Gastroesophageal sphincter (tissue), 4 donors: ENCODE results near the gene UGT3A2. TPM values are rescaled to one million over a fixed set of nuclear protein-coding genes. Genes with fewer than 3 reads are reported as not detected.

Source experiments
- ATAC-seq: fragments of 150-250 bp; one replicate; pipeline ENCODE4 v1.9.1; 2016; ENCODE audit warnings: mild to moderate bottlenecking, moderate library complexity
- H3K27ac ChIP-seq, 4 donors: fragments of 200-600 bp; sonication (generic) in 3 of 4; 1 replicate in 3 of 4; 2 replicates in 1 of 4; pipeline ENCODE4 v1.5.1; 2016 to 2019
- H3K27me3 ChIP-seq: fragments of 200-600 bp; sonication (generic); one replicate; pipeline ENCODE4 v1.5.1; 2019
- H3K36me3 ChIP-seq, 2 donors: fragments of 200-600 bp; sonication (generic); one replicate each; pipeline ENCODE4 v1.5.1; 2019; ENCODE audit warnings: control low read depth in 1 of 2
- H3K4me1 ChIP-seq, 3 donors: fragments of 200-600 bp; sonication (generic); 1 replicate in 2 of 3; 2 replicates in 1 of 3; pipeline ENCODE4 v1.5.1; 2016 to 2019; ENCODE audit warnings: control low read depth in 2 of 3
- H3K4me3 ChIP-seq, 2 donors: fragments of 200-600 bp; sonication (generic); one replicate each; pipeline ENCODE4 v1.5.1; 2019; ENCODE audit warnings: mild to moderate bottlenecking in 1 of 2, moderate library complexity in 1 of 2
- H3K9me3 ChIP-seq, 3 donors: fragments of 200-600 bp; sonication (generic); one replicate each; pipeline ENCODE4 v1.5.1; 2017 to 2019; ENCODE audit warnings: control low read depth in 2 of 3
- EP300 ChIP-seq: sonication (generic); formaldehyde crosslinking; IDR thresholded peaks from one replicate; pipeline ENCODE4 v1.6.1; 2017; ENCODE audit warnings: antibody characterized with exemption, mild to moderate bottlenecking
- POLR2A ChIP-seq, 2 donors: fragments of 450-650 bp; IDR thresholded peaks; one replicate each; pipeline ENCODE4 v1.6.1; 2017; ENCODE audit warnings: antibody characterized with exemption in 2 of 2, mild to moderate bottlenecking in 2 of 2, moderate library complexity in 1 of 2
- POLR2AphosphoS5 ChIP-seq: sonication (generic); formaldehyde crosslinking; IDR thresholded peaks from one replicate; pipeline ENCODE4 v1.6.1; 2017; ENCODE audit warnings: antibody characterized with exemption
- WGBS, 2 donors: methylation state at CpG; one replicate each; pipeline ENCODE4 v1.1.5; 2018; ENCODE audit warnings: low coverage in 1 of 2; 5-methylcytosine and 5-hydroxymethylcytosine counted together
- total RNA-seq, 4 donors: library from RNA; depleted of rRNA; stranded (reverse); fragments of >200 nt; gene quantifications; one replicate each; pipeline ENCODE4 v1.1.0, GENCODE V29; 2016
- TF ChIP-seq, protein P1 (sequence below), 4 experiments: fragments of 200-600 bp in 2 of 4; fragments of 450-650 bp in 2 of 4; sonication (generic) in 1 of 4; IDR thresholded peaks; one replicate each; pipeline ENCODE4 v1.5.1; 2017 to 2019; ENCODE audit warnings: antibody characterized with exemption in 4 of 4, mild to moderate bottlenecking in 2 of 4, moderate library complexity in 2 of 4

Gene UGT3A2, protein sequence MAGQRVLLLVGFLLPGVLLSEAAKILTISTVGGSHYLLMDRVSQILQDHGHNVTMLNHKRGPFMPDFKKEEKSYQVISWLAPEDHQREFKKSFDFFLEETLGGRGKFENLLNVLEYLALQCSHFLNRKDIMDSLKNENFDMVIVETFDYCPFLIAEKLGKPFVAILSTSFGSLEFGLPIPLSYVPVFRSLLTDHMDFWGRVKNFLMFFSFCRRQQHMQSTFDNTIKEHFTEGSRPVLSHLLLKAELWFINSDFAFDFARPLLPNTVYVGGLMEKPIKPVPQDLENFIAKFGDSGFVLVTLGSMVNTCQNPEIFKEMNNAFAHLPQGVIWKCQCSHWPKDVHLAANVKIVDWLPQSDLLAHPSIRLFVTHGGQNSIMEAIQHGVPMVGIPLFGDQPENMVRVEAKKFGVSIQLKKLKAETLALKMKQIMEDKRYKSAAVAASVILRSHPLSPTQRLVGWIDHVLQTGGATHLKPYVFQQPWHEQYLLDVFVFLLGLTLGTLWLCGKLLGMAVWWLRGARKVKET
- total RNA-seq: not detected

DNA sequence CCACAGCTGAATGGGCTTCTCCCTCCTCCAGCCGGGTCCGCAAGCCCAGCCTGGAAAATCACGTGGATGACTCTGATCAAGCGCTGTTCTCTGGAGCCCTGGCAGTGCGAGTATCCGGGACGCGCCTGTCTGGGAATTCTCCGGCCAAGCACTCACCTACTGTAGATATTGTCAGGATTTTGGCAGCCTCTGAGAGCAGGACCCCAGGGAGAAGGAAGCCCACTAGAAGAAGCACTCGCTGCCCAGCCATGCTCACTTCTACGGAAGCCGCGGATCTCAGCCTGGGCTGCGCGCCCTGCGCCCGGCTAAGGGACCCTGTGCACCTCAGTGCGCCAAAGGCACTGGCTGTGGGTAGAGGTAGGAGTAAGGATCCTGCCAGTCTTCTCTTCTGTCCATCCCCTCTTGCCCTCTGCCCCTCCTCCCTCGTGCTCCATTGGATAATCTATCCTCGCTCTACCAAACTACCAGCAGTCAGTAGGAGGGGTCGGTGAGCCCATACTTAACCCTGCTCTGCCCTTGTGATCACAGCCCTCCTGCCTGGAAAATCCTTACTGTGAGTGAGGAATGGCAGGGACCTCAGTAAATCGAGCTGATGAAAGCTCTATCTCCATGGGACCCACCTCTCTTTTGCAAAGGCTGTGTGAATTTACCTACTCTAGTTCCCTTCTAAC lies at the start of gene UGT3A2:
TSS of gene UGT3A2 (minus strand) at position 343 of the 671 bp plus-strand sequence. CDS start at position 250, 93 bp downstream.
- no peak within 1 kb of the TSS for H3K4me3 ChIP-seq
- TF ChIP-seq EP300 (no peak), POLR2A (IDR thresholded peaks at IDR 0.05) (no peak), POLR2AphosphoS5 (no peak)
- TF ChIP-seq, protein P1, sequence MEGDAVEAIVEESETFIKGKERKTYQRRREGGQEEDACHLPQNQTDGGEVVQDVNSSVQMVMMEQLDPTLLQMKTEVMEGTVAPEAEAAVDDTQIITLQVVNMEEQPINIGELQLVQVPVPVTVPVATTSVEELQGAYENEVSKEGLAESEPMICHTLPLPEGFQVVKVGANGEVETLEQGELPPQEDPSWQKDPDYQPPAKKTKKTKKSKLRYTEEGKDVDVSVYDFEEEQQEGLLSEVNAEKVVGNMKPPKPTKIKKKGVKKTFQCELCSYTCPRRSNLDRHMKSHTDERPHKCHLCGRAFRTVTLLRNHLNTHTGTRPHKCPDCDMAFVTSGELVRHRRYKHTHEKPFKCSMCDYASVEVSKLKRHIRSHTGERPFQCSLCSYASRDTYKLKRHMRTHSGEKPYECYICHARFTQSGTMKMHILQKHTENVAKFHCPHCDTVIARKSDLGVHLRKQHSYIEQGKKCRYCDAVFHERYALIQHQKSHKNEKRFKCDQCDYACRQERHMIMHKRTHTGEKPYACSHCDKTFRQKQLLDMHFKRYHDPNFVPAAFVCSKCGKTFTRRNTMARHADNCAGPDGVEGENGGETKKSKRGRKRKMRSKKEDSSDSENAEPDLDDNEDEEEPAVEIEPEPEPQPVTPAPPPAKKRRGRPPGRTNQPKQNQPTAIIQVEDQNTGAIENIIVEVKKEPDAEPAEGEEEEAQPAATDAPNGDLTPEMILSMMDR (IDR thresholded peaks at IDR 0.05): no peak
- H3K36me3 ChIP-seq: no peaks in the 10 kb centered on the region
- H3K27ac ChIP-seq: no peak within 1 kb of the TSS
- ATAC-seq: no peak
- no peaks in the 10 kb centered on the region for H3K4me1 ChIP-seq
- WGBS, 2 donors: 0% methylated on average over 3 to 5 of the region's 22 CpGs
- no peaks in the 10 kb centered on the region for H3K9me3 ChIP-seq
- peaks cover 43% of the 10 kb centered on the region for H3K27me3 ChIP-seq

DNA sequence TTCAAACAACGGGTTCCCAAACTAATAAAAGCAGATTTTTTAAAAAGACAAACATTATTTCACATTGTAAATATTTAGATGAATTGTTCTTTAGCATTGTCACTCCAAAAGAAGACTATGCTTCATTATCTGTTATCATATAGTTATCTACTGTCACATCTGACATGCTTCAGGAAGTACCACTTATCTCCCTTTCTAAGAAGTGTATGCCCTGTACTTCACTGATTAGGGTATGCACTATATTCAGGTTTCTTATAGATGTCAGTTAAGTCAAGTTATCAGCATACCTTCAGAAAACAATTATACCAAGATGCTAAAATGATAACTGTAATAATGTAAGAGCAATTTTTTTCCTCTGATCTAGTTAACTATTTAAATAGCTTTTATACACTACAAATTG lies 44.6 kb upstream of the UGT3A2 start:
- H3K4me3 ChIP-seq: no peak overlapping the region
- no peaks in the 10 kb centered on the region for H3K27me3 ChIP-seq
- no peaks in the 10 kb centered on the region for H3K4me1 ChIP-seq
- ATAC-seq: no peak
- WGBS, 2 donors: 89 to 100% methylated on average over 1 of the region's 1 CpG
- no peak overlapping the region for H3K27ac ChIP-seq
- TF ChIP-seq POLR2A (IDR thresholded peaks at IDR 0.05): no peak
- TF ChIP-seq, protein P1 (IDR thresholded peaks at IDR 0.05): no peak
- TF ChIP-seq EP300: no peak
- no peak for TF ChIP-seq POLR2AphosphoS5
- no peaks in the 10 kb centered on the region for H3K9me3 ChIP-seq
- peaks cover 0 to 86% of the 10 kb centered on the region in 2 donors for H3K36me3 ChIP-seq

DNA sequence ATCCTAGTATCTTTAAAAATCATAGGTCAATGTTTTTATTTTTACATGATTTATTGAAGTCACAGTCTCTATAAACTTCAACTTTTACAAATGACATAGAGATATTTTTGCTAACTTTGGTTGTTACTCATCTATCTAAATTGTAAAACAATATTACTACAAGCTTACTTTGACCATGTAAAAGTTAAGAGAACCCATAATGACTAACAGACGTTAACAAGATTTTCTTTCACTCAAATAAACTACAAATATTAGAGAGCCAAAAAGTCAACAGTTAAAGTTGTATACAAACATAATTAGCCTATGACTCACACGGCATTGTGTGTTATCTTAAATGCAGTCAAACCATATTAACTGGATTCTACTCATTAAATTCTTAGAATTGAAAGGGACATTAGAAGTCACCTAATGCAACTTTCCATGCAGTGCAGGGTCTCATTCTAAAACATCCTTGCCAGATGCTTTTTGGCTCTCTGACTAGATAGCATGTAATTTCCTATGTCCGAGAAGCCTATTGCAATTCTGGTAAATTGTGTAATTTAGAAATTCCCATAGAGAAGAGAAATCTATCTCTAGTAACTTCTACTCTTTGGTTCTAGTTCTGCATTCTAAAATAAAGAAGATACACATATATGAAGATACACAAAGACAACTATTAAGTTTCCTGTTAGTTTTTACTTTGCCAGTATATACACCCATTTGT lies 42.2 kb upstream of the UGT3A2 start:
- TF ChIP-seq EP300: no peak
- TF ChIP-seq POLR2AphosphoS5: no peak
- peaks cover 0 to 89% of the 10 kb centered on the region in 2 donors for H3K36me3 ChIP-seq
- WGBS, 2 donors: 72 to 80% methylated on average over 3 of the region's 3 CpGs
- no peaks in the 10 kb centered on the region for H3K27me3 ChIP-seq
- H3K4me1 ChIP-seq: no peaks in the 10 kb centered on the region
- H3K27ac ChIP-seq: no peak overlapping the region
- H3K4me3 ChIP-seq: no peak overlapping the region
- H3K9me3 ChIP-seq: no peaks in the 10 kb centered on the region
- ATAC-seq: no peak

DNA sequence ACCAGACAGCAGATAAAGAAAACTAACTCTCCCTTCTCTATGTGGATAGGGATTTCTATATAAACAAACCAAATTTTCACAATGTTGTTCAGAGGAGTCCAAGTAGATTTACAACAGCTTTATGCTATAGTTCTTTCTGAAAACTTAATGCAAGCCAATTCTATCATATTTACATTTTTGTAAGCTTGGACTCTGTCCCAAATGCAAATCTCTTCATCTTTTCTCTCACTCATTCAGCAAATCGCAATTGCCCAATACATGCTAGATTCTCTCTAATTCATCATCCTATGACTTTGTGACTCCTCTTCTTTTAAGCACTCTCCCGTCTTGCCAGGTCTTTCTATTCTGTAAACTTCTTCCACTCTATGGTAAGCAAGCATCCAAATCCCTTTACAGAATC lies 39.1 kb upstream of the UGT3A2 start:
- TF ChIP-seq, protein P1 (IDR thresholded peaks at IDR 0.05): no peak
- TF ChIP-seq EP300 (no peak), POLR2A (IDR thresholded peaks at IDR 0.05) (no peak)
- H3K36me3 ChIP-seq: peaks cover 0 to 79% of the 10 kb centered on the region in 2 donors
- no peaks in the 10 kb centered on the region for H3K9me3 ChIP-seq
- H3K4me1 ChIP-seq: no peaks in the 10 kb centered on the region
- no peak for ATAC-seq
- no peak overlapping the region for H3K4me3 ChIP-seq
- H3K27ac ChIP-seq: no peak overlapping the region
- no peaks in the 10 kb centered on the region for H3K27me3 ChIP-seq
- 49 to 82% methylated on average over 2 of the region's 2 CpGs for WGBS, 2 donors

DNA sequence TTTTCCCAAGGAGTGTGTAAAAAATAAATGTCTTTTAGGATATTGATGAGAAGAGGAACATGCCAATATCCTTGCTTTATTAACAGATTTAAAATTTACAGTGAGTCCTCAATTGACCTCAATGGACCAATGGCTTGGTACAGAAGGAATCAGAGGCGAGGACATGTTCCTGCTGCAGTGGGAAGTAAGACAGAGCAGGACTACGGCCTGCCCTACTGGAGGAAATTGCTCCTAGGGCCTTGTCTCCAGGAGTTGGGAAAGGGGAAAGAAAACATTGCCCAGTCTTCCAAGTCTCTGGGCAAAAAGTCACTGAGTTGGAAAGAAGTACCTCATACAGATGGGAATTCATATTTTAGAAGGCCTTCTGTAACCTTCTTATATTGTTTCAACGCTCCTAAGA lies 33.1 kb upstream of the UGT3A2 start:
- TF ChIP-seq, protein P1 (IDR thresholded peaks at IDR 0.05): no peak
- TF ChIP-seq EP300 (no peak), POLR2A (IDR thresholded peaks at IDR 0.05) (no peak), POLR2AphosphoS5 (no peak)

More for the DNA sequence above, 33.1 kb upstream of the UGT3A2 start:
- Histone ChIP-seq H3K27ac (no peak overlapping the region), H3K4me1 (no peaks in the 10 kb centered on the region), H3K36me3 (peaks cover 0 to 23% of the 10 kb centered on the region in 2 donors), H3K9me3 (no peaks in the 10 kb centered on the region), H3K27me3 (no peaks in the 10 kb centered on the region), H3K4me3 (no peak overlapping the region)
- no peak for ATAC-seq
- 82 to 100% methylated on average over 1 to 3 of the region's 3 CpGs for WGBS, 2 donors
